ENCODE results near the gene AGAP3.

GRCh38 chr7:151074817-151075661, 11.2 kb upstream of the AGAP3 start:
- TF ChIP-seq POLR2A (IDR thresholded peaks at IDR 0.05; ENCODE audit: low read length): no peak
- TF ChIP-seq GATA1 (IDR thresholded peaks at IDR 0.05; ENCODE audit: low read depth, low read length): no peak

Data from erythroblast (primary cell).